GM12892 (cell line): ENCODE results near the gene DDR1.

ENCODE experiments used
- POLR2A ChIP-seq: IDR thresholded peaks from 2 replicates; pipeline ENCODE4 v1.6.1; 2011; ENCODE audit warnings: low read depth, low read length, control low read depth
- TAF1 ChIP-seq: IDR thresholded peaks from 2 replicates; pipeline ENCODE4 v1.6.1; 2011; ENCODE audit warnings: low read depth, mild to moderate bottlenecking, control low read depth, low read length, borderline replicate concordance

GRCh38 chr6:30903236-30903635, 18.9 kb downstream of the DDR1 start:
- TF ChIP-seq TAF1, result no peak
- TF ChIP-seq POLR2A, result no peak
